CMK (cell line): ENCODE results near the gene PLCXD1.

Experiments
- DNase-seq: peaks from one replicate; pipeline ENCODE4 v3.0.0-alpha.2; 2010; ENCODE audit warnings: low read depth

PLCXD1 gene

DNA sequence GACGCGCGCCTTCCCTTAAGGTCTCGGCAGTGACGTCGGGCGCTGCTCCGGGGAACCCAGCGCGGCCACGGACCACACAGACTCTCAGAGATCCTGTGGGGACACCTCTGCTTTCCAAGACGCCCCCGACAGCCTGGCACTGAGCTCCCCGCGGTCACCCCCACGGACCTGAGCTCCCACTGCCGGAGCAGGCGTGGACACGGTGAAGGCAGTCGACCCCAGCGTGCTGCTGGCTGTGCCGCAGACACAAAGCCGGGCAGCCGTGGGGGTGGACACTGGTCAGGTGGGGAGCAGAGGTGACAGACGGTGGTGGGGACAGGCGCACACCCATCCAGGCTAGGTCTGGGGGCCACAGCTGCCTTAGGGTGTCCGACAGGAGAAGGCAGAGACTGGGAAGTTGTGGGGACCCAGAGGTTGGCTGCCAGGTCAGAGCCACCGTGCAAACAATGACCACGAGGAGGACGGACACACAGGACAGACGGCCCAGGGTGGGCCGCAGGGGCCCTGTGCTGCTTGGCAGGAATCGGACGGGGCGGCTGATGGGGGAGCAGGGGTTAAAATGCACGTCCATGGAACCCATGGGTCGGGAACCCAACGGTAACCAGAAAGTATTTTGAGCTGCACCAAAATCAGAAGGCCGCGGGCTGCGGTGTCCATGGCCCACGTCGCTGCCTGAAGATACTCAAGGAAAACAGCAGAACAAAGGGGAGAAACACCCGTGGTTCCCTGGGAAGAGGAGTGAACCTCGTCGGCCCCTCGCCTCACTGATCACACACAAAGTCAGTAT lies 54.0 kb downstream of the PLCXD1 start:
- no peak for DNase-seq

DNA sequence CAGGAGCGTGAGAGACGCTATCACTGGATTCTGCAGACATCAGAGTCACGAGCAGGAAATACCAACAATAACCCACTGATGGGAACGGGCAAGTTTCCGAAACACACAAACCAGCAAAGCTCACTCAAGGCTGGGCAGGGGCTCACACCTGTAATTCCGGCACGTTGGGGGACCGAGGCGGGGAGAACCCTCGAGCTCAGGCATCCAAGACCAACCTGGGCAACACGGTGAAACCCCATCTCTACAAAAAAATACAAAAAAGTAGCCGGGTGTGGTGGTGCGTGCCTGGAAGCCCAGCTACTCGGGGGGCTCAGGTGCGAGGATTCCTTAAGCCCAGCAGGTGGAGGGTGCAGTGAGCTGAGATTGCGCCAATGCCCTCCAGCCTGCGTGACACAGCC lies 54.6 kb downstream of the PLCXD1 start:
- no peak for DNase-seq

DNA sequence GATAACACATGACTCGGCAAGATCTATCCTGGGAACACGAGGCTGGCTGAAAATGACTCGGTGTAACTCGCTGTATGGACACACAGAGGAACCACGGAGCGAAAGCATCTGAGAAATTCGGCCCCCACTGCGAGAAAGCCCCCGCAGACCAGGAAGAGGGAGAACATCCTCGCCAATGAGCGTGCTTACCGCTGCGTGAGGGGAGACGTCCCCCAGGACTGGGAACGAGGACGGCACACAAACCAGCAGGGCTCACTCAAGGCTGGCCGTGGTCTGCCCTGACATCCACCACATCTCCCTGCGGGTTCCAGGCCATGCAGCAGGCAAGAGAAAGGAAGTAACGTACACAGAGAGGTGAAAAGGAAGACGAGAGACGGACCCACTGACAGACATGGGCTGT lies 55.0 kb downstream of the PLCXD1 start:
- no peak for DNase-seq

DNA sequence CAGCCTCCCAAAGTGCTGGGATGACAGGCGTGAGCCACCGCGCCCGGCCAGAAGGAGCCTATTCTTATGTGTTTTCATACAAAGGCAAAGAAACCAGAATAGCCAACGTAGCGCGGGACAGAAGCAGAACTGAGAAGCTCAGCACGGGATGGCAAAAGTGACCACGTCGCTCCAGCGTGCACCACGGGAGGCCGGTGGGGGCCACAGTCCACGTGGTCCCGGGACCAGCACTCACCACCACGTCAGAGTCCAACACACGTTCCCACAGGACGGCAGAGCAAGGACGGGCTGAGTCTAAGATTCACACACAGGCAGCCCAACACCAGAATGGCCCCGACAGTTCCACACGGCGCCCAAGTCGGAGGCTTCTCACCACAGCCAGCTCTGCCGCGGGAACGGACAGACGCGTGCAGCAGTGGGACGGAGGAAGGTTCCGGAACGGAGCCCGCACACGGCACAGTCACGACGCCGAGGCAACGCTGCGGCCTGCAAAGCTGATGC lies 56.2 kb downstream of the PLCXD1 start:
- no peak for DNase-seq

DNA sequence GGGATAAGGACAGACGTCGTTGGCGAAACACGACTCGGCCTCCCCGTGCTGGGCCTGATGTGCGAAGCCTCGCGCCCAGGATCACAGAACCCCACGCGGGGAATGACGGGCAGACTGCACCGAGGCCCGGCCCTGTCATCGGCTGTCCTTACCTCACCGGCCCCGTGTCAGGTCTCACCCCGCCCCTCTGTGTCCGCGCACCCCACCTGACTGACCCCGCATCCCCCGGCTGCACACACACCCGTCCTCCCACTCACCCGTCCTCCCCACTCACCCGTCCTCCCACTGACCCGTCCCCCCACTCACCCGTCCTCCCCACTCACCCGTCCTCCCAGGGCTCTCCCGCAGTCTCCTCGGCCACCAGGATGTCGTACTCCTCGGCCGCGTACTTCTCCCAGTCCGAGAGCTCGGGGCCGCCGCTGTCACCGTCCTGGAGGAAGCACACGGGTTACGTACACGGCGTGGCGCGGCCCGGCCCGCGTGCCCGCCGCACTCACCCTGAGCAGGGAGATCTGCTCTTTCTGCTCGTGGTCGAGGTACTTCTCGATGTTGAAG lies 57.2 kb downstream of the PLCXD1 start:
- DNase-seq: no peak

DNA sequence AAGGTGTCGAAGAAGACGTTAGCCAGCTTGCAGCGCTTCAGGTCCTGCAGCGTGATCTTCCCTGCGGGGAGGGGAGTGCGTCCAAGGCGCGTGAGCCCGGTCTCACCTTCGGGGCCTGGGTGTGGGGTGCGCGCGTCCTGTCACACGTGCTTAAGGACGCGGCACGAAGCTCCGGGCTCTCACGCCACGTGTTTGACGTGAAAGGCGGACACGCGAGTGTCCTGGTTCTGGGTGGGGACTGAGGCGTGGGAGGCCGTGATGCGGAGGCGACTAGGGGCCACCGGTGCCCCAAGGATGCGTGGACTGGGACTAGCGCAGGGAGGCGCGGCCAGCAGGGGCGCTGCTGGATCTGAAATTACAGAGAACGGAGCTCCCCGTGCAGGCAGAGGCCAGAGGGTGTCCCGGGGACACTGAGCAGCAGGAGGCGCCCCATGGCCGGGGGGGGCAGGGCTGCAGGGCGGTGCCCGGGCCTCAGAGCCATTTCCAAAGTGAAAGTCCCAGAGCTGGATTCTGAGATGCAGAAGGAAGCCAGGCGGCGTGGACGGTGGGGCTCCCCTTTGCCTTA lies 57.7 kb downstream of the PLCXD1 start:
- no peak for DNase-seq

DNA sequence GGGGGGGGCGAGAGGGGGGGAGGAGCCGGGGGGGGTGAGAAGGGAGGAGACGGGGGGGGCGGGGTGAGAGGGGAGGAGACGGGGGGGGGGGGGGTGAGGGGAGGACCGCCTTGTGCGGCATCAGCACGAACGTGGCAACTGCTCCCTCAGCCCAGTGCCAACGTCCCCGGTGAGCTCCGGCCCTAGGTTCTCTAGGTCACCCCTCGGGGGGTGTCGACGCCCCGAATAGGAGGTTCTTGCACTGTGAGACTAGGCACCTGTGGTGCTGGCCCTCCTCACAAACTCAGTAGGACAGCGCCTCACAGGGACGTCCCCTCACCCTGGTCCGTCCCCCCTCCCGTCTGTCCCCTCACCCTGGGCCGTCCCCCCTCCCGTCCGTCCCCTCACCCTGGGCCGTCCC lies 58.9 kb downstream of the PLCXD1 start:
- no peak for DNase-seq

DNA sequence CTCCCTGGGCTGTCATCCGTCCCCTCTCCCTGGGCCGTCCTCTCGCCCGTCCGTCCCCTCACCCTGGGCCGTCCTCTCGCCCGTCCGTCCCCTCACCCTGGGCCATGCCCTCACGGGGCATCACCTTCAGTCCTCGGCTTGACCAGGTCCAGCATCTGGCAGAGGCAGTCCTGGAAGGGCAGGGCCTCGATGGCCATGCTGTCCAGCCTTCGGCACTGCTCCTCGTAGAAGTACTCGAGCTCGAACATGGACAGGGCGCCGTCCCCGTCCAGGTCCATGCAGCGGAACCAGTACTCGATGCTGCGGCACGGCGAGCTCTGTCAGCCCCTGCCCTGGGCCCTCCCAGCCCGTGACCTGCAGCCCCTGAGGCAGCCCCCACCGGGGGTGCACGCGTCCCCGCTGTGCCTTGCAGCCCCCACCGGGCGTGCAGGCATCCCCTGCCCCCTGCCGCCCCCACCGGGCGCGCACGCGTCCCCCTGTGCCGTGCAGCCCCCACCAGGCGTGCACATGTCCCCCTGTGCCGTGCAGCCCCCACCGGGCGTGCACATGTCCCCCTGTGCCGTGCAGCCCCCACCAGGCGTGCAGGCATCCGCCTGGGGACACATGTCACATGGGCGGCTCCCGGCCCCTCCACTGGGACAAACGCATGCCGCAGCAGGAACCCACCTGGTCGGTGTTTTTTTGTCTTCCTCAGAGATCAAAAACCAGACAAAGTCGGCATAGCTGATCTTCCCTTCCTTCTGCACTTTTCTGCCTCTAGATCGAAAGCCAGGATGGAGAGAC lies 59.7 kb downstream of the PLCXD1 start:
- DNase-seq: no peak

DNA sequence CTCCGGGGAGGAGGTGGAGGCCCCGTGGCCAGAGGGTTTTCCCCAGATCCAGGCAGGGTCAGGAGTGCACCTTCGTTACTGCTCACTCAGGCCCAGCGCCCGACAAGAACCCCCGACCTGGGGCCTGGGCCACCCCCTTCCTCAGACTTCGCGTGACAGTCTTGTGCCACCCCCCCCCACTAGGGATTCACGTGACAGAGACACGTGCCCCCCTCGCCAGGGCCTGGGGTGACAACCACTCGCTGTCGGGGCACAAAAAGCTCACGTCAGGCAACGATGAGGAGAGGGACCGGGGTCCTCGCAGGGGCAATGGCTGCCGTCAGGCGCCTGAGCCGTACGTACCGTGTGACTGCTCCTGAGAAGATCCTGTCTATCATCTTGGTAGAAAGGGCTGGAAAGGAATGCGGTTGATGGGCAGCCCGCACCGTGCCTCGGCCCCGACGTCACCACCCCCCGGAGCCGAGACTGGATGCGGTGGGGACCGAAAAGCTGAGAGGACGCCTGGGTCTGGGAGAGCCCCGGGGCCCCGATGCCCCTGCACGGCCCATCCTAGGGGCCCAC lies 60.4 kb downstream of the PLCXD1 start:
- DNase-seq: no peak

DNA sequence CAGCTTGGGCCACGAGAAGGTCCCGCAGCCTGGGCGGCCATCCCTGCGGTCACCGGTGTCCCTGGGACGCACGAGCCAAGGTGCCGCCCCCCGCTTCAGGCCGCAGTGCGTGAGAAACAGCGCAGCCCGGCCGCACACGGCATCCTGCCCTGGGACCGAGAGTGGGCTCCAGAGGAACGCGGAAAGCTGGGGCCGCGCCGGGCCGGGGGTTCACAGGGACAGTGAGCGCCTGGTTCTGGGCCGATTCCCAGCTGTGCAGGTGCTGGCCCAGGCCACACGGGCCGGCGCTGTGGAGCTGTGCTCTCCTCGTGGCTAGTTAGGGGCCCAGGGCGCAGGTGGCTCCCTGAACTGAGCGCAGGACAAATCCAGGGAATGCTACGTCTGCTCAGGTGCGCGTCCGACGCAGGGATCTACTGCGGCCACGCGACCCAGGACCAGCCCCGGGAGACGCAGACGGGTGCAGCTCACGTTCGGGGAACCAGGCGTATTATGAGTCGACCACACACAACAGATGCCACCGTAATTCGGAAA lies 63.3 kb downstream of the PLCXD1 start:
- no peak for DNase-seq

DNA sequence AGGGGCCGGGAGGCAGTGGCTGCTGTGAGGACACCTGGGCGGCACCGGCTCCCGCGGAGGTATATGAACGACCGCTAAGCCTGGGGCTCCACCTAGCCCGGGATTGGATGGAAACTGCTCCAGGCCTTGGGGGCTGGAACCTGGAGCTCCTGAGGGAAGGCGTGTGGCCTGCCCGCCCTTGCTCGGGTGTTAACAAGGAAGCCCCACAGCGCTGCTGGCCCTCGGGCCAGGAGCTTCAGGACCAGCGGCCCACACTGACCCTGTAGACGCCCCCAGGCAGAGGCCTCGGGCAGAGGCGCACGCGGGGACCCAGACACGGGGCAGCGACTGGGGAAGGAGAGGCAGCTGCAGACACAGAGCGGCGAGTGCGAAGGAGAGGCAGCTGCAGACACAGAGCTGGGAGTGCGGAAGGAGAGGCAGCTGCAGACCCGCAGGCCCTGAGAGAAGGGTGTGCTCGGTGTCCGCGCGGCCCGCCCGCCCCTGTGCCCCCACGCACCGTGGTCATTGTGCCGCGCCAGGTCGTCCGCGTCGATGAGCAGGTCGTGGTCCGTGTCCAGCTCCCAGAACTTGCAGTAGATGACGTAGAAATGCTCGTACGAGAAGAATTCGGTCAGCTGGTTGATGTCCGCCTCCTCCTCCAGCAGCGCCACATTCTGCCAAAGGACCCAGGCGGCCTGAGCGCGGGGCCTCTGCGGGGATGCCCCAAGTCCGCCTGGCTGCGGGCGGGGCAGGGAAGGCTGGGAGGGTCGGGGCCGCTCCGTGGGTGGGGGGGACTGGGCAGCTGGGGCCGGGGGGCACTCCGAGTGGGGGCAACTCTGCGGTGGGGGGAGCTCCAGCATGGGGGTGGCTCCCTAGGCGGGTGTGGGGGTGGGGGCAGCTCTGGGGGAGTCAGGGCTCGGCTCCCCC lies 64.1 kb downstream of the PLCXD1 start:
- no peak for DNase-seq

DNA sequence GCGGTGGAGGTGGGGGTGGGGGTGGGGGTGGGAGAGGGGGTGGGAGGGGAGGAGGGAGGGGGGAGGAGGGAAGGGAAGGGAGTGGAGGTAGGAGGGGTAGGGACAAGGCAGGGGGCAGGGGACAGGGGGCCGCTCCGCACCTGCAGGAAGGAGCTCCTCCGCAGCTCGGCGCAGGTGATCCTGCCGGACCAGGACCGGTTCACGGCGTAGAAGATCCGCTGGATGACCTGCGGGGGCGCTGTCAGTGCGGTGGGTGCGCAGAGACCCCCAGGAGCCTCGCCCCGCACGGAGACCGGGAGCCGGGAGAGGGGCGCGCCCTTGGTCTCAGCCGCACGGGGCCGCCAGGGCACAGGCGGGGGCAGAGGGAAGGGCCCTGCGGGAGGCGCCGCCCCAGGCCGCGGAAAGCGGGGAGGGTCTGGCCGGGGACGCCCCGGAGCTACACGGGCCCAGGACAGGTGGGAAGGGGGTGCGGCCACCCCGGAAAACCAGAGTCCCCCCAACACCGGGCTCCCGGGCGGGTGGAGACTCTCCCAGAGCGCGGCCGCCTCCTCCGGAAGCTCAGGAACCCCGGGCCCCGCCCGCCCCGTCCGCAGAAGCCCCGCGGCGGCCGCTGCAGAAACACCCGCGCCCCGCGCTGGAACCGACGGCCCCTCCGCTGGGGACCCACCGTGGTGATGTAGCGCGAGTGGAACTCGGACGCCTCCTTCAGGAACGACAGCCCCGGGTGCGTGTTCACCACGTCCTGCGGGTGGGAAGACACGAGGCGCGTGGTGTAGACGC lies 65.0 kb downstream of the PLCXD1 start:
- no peak for DNase-seq

DNA sequence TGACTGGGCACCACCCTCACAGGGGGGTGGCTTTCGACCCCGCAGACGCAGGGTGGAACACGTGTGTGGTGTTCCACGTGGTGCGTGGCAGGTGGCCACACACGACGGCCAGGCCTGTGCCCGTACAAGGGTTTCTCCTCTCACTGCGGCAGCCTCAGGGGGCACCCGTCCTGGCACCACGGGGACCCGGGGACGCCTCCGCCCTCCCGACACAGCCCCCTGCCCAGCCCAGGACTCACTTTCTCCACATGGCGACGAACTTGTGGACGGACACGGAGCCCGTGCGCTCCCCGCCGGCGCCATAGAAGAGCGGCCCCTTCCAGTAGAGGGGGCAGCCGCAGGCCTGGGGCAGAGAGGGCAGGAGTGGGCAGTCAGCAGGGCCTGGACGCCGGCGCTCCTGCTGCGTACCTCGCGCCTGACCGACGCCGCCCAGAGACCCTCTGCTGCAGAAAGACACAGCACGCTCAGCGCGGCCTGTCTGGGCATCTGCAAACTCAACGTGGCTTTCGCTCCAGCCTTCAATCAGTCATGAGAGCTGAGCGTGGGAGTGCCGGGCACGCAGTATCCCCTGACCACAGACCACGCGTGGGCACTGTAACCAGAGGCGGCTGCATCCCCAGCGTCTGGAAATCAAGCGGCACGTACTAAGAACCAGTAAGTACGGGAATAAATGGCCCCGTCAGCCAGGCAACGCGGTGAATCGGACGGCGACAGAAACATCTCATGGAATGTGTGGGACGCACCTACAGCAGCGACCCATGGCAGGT lies 66.4 kb downstream of the PLCXD1 start:
- no peak for DNase-seq

DNA sequence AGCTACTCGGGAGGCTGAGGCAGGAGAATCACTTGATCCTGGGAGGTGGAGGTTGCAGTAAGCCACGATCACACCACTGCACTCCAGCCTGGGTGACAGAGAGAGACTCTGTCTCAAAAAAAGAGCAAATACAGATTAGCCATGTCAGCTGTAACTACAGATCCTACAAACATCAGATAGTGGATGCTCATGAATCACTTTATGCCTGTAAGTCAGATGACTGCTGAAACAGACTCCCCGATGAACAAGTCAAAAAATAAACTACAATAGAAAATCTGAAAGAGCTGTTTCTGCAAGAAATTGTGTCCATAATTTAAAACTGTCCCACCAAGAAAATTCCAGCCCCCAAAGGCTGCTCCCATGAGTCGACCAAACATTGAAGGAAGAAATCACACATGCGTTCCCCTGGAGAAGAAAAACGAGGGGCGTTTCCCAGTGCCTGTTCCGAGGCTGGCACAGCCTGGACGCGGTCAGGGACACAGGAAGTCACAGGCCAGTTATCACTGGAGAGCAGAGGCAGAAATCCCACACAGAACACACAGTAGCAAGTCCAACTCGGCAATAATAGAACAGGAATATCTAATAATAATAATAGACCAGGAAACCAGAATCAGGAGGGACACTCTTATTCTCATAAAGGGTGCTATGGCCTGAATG lies 67.4 kb downstream of the PLCXD1 start:
- no peak for DNase-seq

DNA sequence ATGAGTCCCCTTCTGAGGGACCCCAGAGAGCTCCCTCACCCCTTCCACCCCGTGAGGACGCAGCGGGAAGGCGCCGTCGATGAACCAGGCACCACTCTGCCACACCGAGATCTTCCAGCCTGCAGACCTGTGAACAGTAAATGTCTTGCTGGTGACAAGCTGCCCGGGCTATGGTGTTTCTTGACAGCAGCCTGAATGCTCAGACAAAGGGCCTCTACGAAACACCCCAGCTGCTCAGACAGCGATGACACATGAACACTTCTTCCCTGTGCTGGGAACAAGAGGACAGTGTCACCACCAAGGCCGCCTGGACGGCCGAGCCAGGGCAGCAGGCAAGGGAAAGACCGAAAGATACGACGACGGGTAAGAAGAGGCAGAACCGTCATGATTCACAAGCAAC lies 68.0 kb downstream of the PLCXD1 start:
- no peak for DNase-seq

DNA sequence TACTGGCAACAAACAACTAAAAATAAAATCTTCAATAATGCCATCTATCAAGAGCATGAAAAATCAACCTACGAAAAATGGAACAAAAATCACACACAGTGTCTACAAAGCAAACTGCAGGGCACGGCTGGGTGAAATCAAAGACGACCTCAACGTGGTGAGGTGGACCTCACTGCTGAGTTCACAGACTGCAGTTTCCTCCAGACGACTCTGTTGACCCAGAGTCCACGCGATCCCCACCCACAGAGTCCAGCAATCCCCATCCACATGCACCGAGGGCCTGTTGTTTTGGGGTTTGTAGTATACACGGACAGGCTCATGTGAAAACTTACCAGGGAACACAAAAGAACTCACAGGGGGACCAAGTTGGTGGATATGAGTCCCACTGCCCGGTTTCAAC lies 68.5 kb downstream of the PLCXD1 start:
- no peak for DNase-seq

DNA sequence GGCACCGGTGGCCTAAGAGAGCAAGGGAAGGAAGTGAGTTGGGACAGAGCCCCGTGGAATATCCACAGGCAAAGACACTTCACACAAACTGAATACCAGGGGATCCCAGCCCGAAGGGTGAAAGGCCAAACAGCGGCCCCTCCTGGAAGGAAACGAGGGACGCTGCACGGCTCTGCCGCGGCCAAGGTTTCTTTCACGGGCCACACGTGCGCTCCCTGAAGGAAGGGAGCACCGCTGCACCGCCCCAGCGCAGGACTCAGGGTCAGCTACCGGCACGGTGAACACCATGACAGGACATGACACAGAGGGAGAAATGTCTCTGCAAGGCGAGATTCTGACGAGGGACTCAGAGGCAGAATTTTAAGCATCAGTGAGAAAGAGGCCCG lies 69.0 kb downstream of the PLCXD1 start:
- DNase-seq: no peak

DNA sequence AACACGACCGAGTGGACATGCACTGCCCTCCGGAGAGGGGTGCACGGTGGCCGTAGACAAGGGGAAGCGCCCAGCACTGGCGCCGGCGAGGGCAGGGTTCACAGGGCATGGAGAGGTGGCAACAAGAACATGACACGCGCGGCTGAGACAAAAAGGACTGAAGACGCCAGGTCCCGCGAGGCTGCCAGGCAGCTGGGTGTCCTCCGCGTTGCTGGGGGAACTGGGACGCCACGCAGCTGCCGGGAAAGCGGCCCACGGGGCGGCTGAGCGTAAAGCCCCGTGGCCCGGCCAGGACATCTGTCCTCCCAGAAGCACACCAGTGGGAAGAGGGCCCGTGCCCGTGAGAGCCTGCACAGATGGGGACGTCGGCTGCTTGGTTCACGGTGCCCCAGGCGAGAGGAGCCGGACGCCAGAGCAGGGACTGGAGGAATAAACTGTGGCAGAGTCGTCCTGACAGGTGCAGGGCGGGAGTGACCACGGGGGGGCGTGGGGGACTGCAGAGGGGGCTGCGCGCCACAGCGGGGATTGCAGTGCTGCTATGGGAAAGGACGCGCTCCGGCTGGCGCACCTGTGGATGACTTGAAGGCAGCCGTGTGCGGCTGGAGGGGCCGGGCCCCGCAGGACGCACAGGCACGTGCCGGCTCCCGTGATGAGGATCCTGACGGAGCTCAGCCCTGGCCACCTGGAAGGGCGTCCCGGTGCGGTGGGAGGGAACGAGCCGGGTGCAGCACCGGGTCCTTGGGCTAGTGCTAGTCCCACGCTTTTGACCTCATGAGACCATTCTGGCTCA lies 69.5 kb downstream of the PLCXD1 start:
- DNase-seq: no peak
